Femur (tissue), 1 donor: ENCODE data around the gene ADORA2A.

Experiments used
- DNase-seq: peaks from one replicate; pipeline ENCODE4 v3.0.0-alpha.2; 2017

ADORA2A gene

DNA sequence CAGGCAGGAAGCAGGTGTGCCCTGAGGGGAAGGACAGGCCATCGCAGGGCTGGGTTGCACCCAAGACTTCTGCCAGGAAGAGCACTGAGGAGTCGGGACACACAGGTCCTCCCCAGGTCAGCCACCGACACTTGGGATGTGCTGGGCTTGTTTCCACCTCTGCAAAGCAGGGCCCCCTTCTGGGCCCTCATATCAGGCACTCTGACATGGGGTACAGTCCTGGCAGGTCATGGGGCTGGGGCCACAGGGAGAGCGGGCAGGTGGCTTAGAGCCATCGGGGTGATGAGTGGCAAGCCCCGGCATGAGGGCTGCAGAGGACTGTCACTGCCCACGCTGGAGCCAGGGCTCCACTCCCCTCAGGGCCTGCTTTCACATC is 7.9 kb upstream of the ADORA2A start:
- DNase-seq = no peak

- DNase-seq = no peak
Observed at GRCh38 chr22:24420072-24420976, 7.1 kb upstream of the ADORA2A start.

DNA sequence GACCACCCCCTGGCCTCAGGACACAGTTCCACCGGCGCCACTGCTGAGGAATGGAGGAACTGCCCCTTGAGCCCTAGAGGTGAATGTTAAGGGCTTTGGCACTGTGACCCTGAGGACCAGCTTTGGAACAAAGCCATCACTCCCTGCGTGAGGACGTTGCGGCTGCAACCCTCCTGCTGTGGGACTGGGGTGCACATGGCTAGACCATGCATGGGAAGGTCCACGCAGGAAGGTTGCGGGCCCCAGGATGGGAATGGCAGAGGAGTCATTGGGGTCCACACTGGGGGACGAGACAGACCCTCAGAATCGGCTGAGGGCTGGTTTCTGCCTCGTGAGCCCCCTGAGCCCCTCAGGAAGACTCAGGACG is 6.4 kb upstream of the ADORA2A start:
- DNase-seq = no peak

GRCh38 chr22:24421428-24421931 is 5.9 kb upstream of the ADORA2A start:
- no peak for DNase-seq

- no peak for DNase-seq
Observed at GRCh38 chr22:24422102-24422665, 5.2 kb upstream of the ADORA2A start.

DNA sequence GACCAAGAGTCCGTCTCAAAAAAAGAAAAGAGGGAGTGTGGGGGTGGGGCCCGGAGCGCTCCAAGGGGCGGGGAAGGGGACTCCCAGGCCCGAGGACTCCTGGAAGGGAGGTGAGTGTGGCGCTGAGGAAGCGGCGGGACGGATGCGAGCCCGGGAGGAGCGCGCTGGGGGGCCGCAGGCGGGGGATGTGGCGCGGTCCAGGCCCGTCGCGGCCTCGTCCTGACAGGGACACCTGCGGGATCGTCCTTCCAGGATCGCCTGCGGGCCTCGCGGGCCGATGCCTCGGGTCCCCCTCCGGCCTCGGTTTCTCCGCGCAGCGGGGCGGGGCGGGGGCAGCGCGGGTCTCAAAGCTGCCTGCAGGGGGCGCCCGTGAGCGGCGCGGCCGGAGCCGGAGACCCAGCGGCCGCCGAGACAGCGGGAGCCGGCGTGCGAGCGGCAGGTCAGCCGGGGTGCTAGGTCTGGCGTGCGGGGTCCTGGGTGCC is 3.8 kb upstream of the ADORA2A start:
- DNase-seq = peak; percentile 69

DNA sequence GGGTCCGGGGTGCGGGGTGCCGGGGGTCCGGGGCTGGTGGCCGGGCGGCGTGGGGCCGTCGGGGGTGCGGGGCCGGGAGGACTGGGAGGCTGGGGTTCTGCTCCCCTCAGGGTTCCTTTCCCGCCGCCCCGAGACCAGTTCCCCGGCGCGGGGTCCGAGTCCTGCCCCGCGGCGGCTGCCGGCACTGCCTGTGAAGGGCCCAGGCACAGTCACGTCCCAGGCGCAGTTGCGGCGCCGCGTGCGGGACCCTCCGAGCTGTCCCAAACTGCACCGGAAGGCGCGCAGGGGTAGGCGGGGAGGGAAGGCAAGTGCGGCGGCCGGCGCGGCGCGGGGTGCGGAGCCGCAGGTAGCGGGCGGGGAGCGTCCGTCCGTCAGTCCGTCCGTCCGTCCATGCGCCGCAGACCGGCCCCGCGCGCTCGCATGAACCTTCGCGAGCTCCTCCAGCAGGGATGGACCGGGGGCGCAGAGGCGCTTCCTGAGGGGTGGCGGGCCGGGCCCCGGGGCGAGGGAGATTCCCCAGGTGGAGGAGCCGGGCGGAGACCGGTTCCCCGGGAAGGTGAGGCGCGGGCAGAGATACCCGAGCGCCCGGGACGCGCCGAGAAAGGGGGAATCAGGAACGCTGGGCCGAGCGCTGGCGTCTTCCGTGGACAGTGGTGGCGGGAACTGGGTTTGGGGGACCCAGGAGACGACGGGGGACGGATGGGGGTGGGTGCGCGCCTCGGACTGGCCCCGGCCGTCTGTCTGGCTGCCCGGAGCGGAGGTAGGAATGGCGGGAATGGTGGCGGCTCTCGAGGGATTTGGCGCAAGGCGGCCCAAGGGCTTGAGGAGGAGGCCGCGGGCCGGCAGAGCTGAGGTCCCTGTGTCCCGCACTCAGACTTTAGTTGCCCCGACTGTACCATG is 3.1 kb upstream of the ADORA2A start:
- DNase-seq = no peak

GRCh38 chr22:24424901-24425775 is 2.3 kb upstream of the ADORA2A start:
- no peak for DNase-seq

- no peak for DNase-seq
Observed at GRCh38 chr22:24426436-24426835, 963 bp upstream of the ADORA2A start.

DNA sequence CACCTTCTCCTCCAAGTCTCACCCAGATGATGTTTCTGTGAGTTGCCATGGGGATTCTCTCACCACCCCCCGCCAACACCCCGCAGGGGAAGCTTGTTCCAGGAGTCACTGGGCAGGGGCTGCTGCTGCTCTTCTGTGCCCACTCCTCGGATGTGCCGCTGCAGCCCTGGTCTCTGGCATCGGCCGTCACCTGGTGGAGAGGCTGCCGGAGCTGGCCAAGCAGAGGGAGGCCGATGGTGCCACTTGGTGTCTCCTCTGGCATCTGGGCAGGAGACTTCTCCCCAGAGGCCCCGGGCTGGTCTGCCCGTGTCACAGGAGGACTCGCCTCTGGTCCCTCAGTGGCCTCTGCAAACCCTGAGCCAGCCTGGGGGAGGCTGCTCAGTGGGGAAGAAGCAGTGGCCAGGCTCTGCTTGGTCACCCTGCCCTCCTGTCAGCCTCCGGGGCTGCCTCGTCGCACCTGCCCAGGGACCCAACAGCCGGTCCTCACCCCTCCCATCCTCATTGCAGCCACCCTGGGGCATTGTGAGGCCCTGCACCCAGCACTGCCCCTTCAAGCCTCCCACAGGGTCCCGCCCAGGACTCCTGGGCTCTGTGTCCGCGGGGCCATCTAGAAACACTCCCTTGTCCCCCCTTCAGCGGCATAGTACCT is 424 bp upstream of the ADORA2A start:
- DNase-seq = no peak

GRCh38 chr22:24428751-24429410 is 1.5 kb downstream of the ADORA2A start:
- no peak for DNase-seq

DNA sequence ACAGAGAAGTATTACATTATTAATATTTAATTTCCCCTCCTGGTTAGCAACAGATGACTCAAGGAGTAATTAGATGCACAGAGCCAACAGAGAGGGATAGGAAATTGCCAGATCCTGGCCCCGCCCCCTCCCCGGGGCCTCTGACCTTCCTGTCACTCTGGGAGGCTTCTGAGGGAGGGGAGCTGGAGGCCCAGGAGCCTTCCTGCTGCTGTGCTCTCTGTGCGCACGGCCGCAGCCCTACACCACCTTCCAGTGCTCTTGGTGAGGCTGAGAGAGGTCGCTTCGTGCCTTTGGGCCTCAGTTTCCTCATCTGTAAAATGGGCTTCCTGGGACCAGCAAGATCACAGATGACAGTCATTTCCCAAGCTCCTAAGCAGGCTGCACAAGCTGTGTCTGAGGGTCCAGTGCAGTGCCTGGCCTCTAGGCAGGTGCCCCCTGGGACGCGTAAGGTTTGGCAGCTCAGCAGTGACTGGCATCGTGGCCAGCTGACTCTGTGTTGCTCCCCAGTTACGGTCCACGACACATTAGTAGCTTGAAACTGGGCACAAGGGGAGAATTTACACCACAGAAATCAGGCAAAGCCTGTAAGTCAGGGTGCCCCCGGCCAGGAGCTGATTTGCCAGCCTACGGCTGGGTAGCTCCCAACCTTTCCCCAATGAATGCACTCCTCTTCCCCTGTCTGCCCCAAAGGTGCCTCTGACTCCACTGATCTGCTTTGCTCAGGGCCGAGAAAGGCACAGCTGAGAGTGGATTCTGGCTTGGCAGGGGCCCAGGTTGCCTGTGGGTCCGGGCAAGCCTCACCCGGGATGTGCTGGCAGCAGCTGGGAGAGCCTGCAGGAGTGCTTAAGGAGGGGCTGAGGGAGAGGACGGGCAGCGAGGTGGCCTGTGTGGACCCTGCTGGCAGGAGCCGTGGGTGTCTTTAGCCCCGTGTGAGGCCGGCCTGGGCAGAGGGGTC is 2.3 kb downstream of the ADORA2A start:
- no peak for DNase-seq

DNA sequence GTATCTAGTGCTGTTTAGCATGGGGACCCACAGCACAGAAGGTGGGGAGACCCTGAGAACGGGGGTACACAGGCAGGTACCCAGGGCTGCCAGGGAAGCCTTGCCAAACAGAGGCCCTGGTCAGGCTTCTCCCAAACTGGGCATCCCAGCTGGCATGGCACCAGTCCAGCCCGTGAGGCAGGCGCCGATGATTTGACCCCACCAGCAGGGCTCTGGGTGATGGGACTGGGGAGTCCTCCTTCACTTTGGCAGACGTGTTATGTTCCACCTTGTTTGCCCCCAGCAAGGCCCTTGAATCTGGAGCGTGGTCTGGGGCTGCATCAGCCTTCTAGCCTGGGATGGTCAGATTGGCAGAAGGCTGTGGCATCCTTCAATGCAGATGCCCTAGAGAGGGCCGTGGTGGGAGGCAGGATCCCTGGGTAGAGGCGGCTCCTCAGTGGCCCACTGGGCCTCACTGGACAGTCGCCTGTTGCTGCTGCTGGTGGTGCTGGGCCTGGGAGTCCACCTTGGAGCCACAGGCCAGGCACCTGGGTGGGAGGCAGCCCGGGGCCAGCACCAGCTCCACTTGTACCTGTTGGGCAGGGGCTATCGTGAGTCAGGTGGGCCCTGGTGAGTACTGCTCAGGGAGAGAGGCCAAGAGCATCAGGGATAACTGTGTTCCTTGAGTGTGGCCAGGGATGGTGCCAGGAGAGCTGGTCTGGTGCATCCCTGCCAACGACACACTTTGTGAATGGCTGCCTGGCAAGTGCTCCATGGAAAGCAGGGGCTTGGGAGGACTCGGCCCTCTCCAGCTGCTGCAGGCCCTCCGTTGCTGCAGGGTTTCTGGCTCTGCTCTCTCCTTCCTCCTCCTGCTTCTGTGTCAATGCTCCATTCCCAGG is 3.3 kb downstream of the ADORA2A start:
- DNase-seq = no peak

GRCh38 chr22:24431309-24432034 is 4.1 kb downstream of the ADORA2A start:
- no peak for DNase-seq

GRCh38 chr22:24432059-24432853 is 4.9 kb downstream of the ADORA2A start:
- peak; percentile 80 for DNase-seq

DNA sequence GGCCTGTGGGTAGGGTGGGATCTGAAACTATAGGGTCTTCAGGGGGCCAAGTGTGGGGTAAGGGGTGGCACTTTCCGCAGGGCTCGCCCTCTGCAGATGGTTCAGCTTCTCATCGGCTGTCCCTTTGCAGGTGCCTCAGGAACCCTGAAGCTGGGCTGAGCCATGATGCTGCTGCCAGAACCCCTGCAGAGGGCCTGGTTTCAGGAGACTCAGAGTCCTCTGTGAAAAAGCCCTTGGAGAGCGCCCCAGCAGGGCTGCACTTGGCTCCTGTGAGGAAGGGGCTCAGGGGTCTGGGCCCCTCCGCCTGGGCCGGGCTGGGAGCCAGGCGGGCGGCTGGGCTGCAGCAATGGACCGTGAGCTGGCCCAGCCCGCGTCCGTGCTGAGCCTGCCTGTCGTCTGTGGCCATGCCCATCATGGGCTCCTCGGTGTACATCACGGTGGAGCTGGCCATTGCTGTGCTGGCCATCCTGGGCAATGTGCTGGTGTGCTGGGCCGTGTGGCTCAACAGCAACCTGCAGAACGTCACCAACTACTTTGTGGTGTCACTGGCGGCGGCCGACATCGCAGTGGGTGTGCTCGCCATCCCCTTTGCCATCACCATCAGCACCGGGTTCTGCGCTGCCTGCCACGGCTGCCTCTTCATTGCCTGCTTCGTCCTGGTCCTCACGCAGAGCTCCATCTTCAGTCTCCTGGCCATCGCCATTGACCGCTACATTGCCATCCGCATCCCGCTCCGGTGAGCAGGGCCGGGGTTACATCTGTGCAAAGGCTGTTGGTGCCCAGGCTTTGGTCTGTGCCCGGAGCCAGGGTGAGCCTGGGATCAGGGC is 5.8 kb downstream of the ADORA2A start:
- DNase-seq = no peak
